KBM-7 (cell line): ENCODE results near the gene TNK2.
"Not testable (repeated sequence)": the region's sequence is repeated elsewhere in the genome, so short reads cannot be mapped to it uniquely, and the experiment has no call there.

Source experiments
- DNase-seq: peaks from one replicate; pipeline ENCODE4 v3.0.0-alpha.2; 2015
- in situ Hi-C: fragments of 300-500 bp; cut with MboI; formaldehyde crosslinking; loops from 2 replicates; pipeline ENCODE4 v1.14.3; 2020; ENCODE audit warnings: low sequenced_read_pairs, low pct_unique_long_range_greater_than_20kb, mixed read lengths

The TNK2 gene

GRCh38 chr3:195835791-195836190 is 72.6 kb downstream of the TNK2 start:
- DNase-seq: no peak
- in situ Hi-C loops: no loop called here

GRCh38 chr3:195834675-195835583 is 73.4 kb downstream of the TNK2 start:
- in situ Hi-C loops: no loop called here
- no peak for DNase-seq

- no peak for DNase-seq
- in situ Hi-C loops: no loop called here
Measured at GRCh38 chr3:195829897-195830254, 78.5 kb downstream of the TNK2 start.

GRCh38 chr3:195828762-195829161 is 79.6 kb downstream of the TNK2 start:
- in situ Hi-C loops: no loop called here
- no peak for DNase-seq

- DNase-seq: no peak
- in situ Hi-C loops: no loop called here
Measured at GRCh38 chr3:195825857-195826804, 82.2 kb downstream of the TNK2 start.

- in situ Hi-C loops: no loop called here
- no peak for DNase-seq
Measured at GRCh38 chr3:195825191-195825588, 83.2 kb downstream of the TNK2 start.

- in situ Hi-C loops, DNase-seq: not testable (repeated sequence)
Measured at GRCh38 chr3:195824425-195825190, 83.7 kb downstream of the TNK2 start.

GRCh38 chr3:195823999-195824398 is 84.4 kb downstream of the TNK2 start:
- no peak for DNase-seq
- in situ Hi-C loops: no loop called here

GRCh38 chr3:195823280-195823679 is 85.1 kb downstream of the TNK2 start:
- DNase-seq: no peak
- in situ Hi-C loops: no loop called here

GRCh38 chr3:195822131-195822696 is 86.1 kb downstream of the TNK2 start:
- no peak for DNase-seq
- in situ Hi-C loops: no loop called here

GRCh38 chr3:195821403-195822130 is 86.8 kb downstream of the TNK2 start:
- DNase-seq: no peak
- in situ Hi-C loops: no loop called here

GRCh38 chr3:195820901-195821300 is 87.5 kb downstream of the TNK2 start:
- DNase-seq: no peak
- in situ Hi-C loops: no loop called here

GRCh38 chr3:195820186-195820585 is 88.2 kb downstream of the TNK2 start:
- in situ Hi-C loops: no loop called here

GRCh38 chr3:195818301-195818700 is 90.0 kb downstream of the TNK2 start:
- no peak for DNase-seq
- in situ Hi-C loops: loop anchor here (10.0 kb wide), 1 partner anchor 64 kb away; no protein-coding TSS in a partner anchor

More at GRCh38 chr3:195820186-195820585, 88.2 kb downstream of the TNK2 start:
- DNase-seq: no peak

- in situ Hi-C loops: loop anchor here (10.0 kb wide), 1 partner anchor 63 kb away; no protein-coding TSS in a partner anchor
- DNase-seq: no peak
Measured at GRCh38 chr3:195817578-195818135, 90.7 kb downstream of the TNK2 start.

- in situ Hi-C loops: loop anchor here (10.0 kb wide), 1 partner anchor 62 kb away; no protein-coding TSS in a partner anchor
- not testable (repeated sequence) for DNase-seq
Measured at GRCh38 chr3:195816276-195816913, 92.0 kb downstream of the TNK2 start.

GRCh38 chr3:195815169-195815771 is 93.1 kb downstream of the TNK2 start:
- DNase-seq: no peak
- in situ Hi-C loops: loop anchor here (10.0 kb wide), 1 partner anchor 60 kb away; no protein-coding TSS in a partner anchor
